Neural progenitor cell (in vitro differentiated cells): ENCODE results near the gene FAM117B.

Source experiments
- CTCF ChIP-seq: fragments of 200-600 bp; sonication (generic); IDR thresholded peaks from 2 replicates; pipeline ENCODE4 v1.5.1; 2017; ENCODE audit warnings: antibody characterized with exemption, mild to moderate bottlenecking
- EZH2 ChIP-seq: fragments of 200-600 bp; sonication (generic); IDR thresholded peaks from 2 replicates; pipeline ENCODE4 v1.6.1; 2017; ENCODE audit warnings: antibody characterized with exemption, mild to moderate bottlenecking, moderate library complexity

- no peak for TF ChIP-seq CTCF
- no peak for TF ChIP-seq EZH2
Observed at GRCh38 chr2:202635428-202636212, 851 bp downstream of the FAM117B start.
